OCI-LY7 (cell line): ENCODE results near the gene ATP8B3. TPM values are rescaled to one million over a fixed set of nuclear protein-coding genes. Genes with fewer than 3 reads are reported as not detected.

Experiments
- BruUV-seq: library from RNA; stranded (reverse); fragments of 400-500 nt; replicated peaks from 2 replicates; lab custom pipeline; 2021; lab: Mats Ljungman, UMichigan
- CTCF ChIA-PET: fragments of 300-600 bp; sonication (Branson Sonifier 250); formaldehyde crosslinking; loops from one replicate; lab custom pipeline; 2022; ENCODE audit warnings: antibody characterized with exemption; ENCODE audit not compliant: unreplicated experiment; lab: Charles Lee
- POLR2A ChIA-PET: fragments of 300-600 bp; sonication (Branson Sonifier 250); formaldehyde crosslinking; loops from one replicate; lab custom pipeline; 2022; ENCODE audit warnings: antibody characterized with exemption; lab: Charles Lee
- DNase-seq: peaks from one replicate; pipeline ENCODE4 v3.0.0-alpha.2; 2015; ENCODE audit warnings: low spot score
- H2AFZ ChIP-seq: fragments of 200-600 bp; sonication (generic), shearing (Covaris generic); 2 replicates; pipeline ENCODE4 v1.6.1; 2014; ENCODE audit warnings: mild to moderate bottlenecking, antibody characterized with exemption, low read length, moderate library complexity
- H3K27ac ChIP-seq: fragments of 200-600 bp; sonication (generic); 2 replicates; pipeline ENCODE4 v1.5.1; 2014; ENCODE audit warnings: mixed run types, low read depth, mild to moderate bottlenecking, moderate library complexity, low read length, inconsistent platforms; ENCODE audit not compliant: poor library complexity, severe bottlenecking
- H3K36me3 ChIP-seq: fragments of 200-600 bp; sonication (generic); 2 replicates; pipeline ENCODE4 v1.6.1; 2014; ENCODE audit warnings: mild to moderate bottlenecking, antibody characterized with exemption, low read length, moderate library complexity, mixed read lengths; ENCODE audit not compliant: insufficient read depth
- H3K4me1 ChIP-seq: fragments of 200-600 bp; sonication (generic); 2 replicates; pipeline ENCODE4 v1.5.1; 2014; ENCODE audit warnings: mild to moderate bottlenecking, low read length; ENCODE audit not compliant: insufficient read depth, poor library complexity, severe bottlenecking
- H3K4me2 ChIP-seq: fragments of 200-600 bp; sonication (generic); 2 replicates; pipeline ENCODE4 v1.6.1; 2014; ENCODE audit warnings: mild to moderate bottlenecking, low read length
- H3K4me3 ChIP-seq: fragments of 200-600 bp; sonication (generic); 2 replicates; pipeline ENCODE4 v1.5.1; 2014; ENCODE audit warnings: mild to moderate bottlenecking, low read depth, low read length; ENCODE audit not compliant: poor library complexity, severe bottlenecking
- H3K79me2 ChIP-seq: fragments of 200-600 bp; sonication (generic); 2 replicates; pipeline ENCODE4 v1.6.1; 2016; ENCODE audit warnings: low read depth, mild to moderate bottlenecking, low read length, moderate library complexity, mixed read lengths; ENCODE audit not compliant: insufficient read depth
- H3K9me2 ChIP-seq: fragments of 200-600 bp; sonication (generic); 2 replicates; pipeline ENCODE4 v1.6.1; 2016; ENCODE audit warnings: mild to moderate bottlenecking, low read length, mixed read lengths; ENCODE audit not compliant: insufficient read depth
- H3K9me3 ChIP-seq: fragments of 200-600 bp; sonication (generic); 2 replicates; pipeline ENCODE4 v1.6.1; 2014; ENCODE audit warnings: mild to moderate bottlenecking, mixed run types, low read length, mixed read lengths
- H4K20me1 ChIP-seq: fragments of 200-600 bp; sonication (generic); 2 replicates; pipeline ENCODE4 v1.6.1; 2014; ENCODE audit warnings: mild to moderate bottlenecking, antibody characterized with exemption, low read length, moderate library complexity, mixed read lengths; ENCODE audit not compliant: insufficient read depth
- EZH2phosphoT487 ChIP-seq: fragments of 200-600 bp; sonication (generic); IDR thresholded peaks from 2 replicates; pipeline ENCODE4 v1.6.1; 2018; ENCODE audit warnings: low read depth, borderline replicate concordance, mild to moderate bottlenecking, mixed run types, antibody characterized with exemption, low read length, moderate library complexity, mixed read lengths
- intact Hi-C: fragments of 100-400 bp; cut with micrococcal nuclease; formaldehyde crosslinking; loops from one replicate; pipeline ENCODE4 v1.10.0; 2022; ENCODE audit not compliant: unreplicated experiment
- total RNA-seq, 2 experiments: library from RNA; depleted of rRNA in 1 of 2; stranded (reverse); fragments of >200 nt in 1 of 2; shearing (Covaris generic) in 1 of 2; gene quantifications; 2 replicates each; pipeline ENCODE4 v1.2.3, GENCODE V29; 2014 to 2022
- TF ChIP-seq, protein P1 (sequence below): fragments of 200-600 bp; sonication (generic); conservative IDR thresholded peaks from 2 replicates; pipeline ENCODE4 v1.5.1; 2014; ENCODE audit warnings: mild to moderate bottlenecking, antibody characterized with exemption, low read length, moderate library complexity, mixed read lengths

ATP8B3 gene
- total RNA-seq, 2 experiments from 2014 or later: 5.9 to 19.3 TPM

DNA sequence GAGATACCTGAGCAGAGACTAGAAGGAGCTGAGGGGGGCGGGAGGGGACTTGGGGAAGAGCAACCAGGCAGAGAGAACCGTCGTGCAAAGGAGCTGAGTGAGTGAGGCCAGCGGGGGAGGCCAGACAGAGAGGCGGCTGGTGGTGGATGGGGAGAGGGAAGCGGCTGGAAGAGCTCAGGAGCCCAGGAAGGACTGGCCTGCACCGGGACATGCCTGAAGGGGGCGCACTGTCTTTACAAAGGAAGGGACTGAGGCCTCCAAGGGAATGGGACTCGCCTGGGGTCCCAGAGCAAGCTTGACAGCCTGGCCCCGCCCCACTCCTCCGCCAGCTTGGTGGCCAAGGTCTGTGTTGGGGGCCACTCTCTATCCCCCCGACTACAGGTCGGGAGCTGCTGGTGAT is 43.8 kb downstream of the ATP8B3 start:
- no peak overlapping the region for H3K4me3 ChIP-seq
- CTCF ChIA-PET: no interaction called here
- H3K4me2 ChIP-seq: no peak overlapping the region
- BruUV-seq: no TSS peak
- no peaks in the 10 kb centered on the region for H3K79me2 ChIP-seq
- no peak for DNase-seq
- H2AFZ ChIP-seq: no peak overlapping the region
- peaks cover 12% of the 10 kb centered on the region for H3K9me3 ChIP-seq
- POLR2A ChIA-PET: no interaction called here
- intact Hi-C loops: no loop called here
- no peak overlapping the region for H3K27ac ChIP-seq
- peaks cover 10% of the 10 kb centered on the region for H3K4me1 ChIP-seq
- no peaks in the 10 kb centered on the region for H3K9me2 ChIP-seq
- H4K20me1 ChIP-seq: no peaks in the 10 kb centered on the region
- TF ChIP-seq, protein P1, sequence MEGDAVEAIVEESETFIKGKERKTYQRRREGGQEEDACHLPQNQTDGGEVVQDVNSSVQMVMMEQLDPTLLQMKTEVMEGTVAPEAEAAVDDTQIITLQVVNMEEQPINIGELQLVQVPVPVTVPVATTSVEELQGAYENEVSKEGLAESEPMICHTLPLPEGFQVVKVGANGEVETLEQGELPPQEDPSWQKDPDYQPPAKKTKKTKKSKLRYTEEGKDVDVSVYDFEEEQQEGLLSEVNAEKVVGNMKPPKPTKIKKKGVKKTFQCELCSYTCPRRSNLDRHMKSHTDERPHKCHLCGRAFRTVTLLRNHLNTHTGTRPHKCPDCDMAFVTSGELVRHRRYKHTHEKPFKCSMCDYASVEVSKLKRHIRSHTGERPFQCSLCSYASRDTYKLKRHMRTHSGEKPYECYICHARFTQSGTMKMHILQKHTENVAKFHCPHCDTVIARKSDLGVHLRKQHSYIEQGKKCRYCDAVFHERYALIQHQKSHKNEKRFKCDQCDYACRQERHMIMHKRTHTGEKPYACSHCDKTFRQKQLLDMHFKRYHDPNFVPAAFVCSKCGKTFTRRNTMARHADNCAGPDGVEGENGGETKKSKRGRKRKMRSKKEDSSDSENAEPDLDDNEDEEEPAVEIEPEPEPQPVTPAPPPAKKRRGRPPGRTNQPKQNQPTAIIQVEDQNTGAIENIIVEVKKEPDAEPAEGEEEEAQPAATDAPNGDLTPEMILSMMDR: peak; percentile 38; the same call in 1 of the 2 replicates
- no peak for TF ChIP-seq EZH2phosphoT487
- H3K36me3 ChIP-seq: no peaks in the 10 kb centered on the region

DNA sequence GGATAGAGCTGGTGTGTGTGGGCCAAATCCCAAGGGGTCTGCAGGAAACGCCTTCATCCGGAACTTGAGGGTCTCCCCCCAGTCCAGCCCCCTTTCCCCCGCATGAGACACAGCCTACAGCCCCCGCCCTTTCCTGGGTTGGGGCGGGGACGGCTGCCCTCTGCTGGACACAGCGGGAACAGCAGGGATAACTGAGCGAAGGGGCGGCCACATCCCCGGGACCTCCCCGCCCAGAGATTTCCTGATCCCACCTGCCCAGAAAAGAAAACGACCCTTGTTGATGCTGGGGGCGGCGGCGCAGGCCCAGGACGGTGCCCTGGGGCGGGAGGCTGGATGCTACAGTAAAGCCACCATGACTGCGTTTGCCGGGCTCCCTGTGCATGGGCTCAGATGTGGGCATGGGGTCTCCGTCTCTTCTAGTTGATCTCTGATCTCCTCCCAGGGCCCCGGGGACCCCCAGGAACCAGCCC is 44.6 kb downstream of the ATP8B3 start:
- POLR2A ChIA-PET: no interaction called here
- peak overlapping the region; percentile 19; the same call in 1 of the 2 replicates for H3K4me2 ChIP-seq
- peak; percentile 62 for DNase-seq

More for the DNA sequence above, 44.6 kb downstream of the ATP8B3 start:
- no peak overlapping the region for H3K4me3 ChIP-seq
- peaks cover 12% of the 10 kb centered on the region for H3K9me3 ChIP-seq
- no peaks in the 10 kb centered on the region for H3K36me3 ChIP-seq
- H3K79me2 ChIP-seq: no peaks in the 10 kb centered on the region
- no TSS peak for BruUV-seq
- no peak overlapping the region for H3K27ac ChIP-seq
- no peak overlapping the region for H2AFZ ChIP-seq
- no peak for TF ChIP-seq EZH2phosphoT487
- TF ChIP-seq, protein P1: peak; percentile 91
- H3K9me2 ChIP-seq: no peaks in the 10 kb centered on the region
- H3K4me1 ChIP-seq: peaks cover 10% of the 10 kb centered on the region
- CTCF ChIA-PET: no interaction called here
- intact Hi-C loops: loop anchor here (1.0 kb wide), 3 partner anchors 95 to 221 kb away; partner anchors contain the start of gene UQCR11
- H4K20me1 ChIP-seq: no peaks in the 10 kb centered on the region
